Stimulated activated CD4-positive, alpha-beta T cell treated with anti-CD3 and anti-CD28 coated beads, Interleukin-4, amount 100 ng/mL, for 24 hours (primary cell): ENCODE results near the gene ENO1.
"Not testable (repeated sequence)": the region's sequence is repeated elsewhere in the genome, so short reads cannot be mapped to it uniquely, and the experiment has no call there.

Experiments
- DNase-seq: peaks from one replicate; pipeline ENCODE4 v3.0.0-alpha.2; 2020

ENO1 gene

DNA sequence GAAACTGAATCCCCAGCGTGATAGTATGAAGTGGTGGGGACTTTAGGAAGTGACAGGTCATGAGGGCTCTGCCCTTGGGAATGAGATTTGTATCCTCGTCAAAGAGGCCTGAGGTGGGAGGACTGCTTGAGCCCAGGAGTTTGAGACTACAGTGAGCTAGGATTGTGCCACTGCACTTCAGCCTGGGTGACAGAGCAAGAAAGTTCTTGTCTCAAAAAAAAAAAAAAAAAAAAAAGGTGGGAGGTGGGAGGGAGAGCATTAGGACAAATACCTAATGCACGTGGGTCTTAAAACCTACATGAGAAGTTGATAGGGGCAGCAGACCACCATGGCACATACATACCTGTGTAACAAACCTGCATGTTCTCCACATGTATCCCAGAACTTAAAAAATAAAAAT lies 37.1 kb downstream of the ENO1 start:
- DNase-seq: no peak

DNA sequence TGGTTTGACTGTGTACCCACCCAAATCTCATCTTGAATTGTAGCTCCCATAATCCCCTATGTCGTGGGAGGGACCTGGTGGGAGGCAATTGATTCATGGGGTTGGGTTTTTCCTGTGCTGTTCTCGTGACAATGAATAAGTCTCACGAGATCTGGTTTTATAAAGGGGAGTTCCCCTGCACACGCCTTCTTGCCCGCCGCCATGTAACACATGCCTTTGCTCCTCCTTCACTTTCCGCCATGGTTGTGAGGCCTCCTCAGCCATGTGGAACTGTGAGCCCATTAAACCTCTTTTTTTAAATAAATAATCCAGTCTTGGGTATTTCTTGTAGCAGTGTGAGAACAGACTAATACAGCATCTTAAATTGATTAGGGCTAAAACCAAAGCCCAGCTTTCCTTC lies 38.5 kb downstream of the ENO1 start:
- no peak for DNase-seq

DNA sequence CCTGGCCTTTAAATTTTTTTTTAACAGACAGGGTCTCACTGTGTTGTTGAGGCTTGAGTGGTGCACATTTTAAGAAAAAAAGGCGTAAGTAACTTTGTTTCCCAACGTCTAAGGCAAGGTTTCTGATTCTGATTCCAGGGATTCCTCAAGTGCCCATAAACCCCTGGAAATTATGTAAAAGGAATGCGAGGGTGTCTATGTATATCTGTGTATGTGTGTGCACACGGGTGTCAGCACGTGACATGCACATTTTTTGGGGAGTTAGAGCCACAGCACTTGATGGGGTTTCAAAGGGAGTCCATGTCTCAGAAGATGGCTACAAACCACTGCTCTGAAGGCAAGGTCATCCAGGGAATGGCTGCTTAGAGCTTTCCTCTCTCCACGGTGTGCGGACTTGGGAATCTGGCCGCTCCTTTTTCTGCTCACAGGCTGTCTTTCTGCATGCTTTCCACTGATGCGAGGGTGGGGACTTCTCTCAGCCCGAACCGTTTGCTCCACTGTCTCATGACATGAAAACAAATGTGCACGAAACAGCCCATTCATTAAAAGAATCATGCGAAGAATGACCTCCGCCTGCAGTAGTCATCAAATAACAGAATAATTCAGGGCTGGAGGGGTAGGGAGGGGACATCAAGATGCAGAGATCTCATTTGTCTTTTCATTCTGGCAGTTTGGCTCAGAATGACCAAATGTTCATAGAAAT lies 42.4 kb downstream of the ENO1 start:
- no peak for DNase-seq

DNA sequence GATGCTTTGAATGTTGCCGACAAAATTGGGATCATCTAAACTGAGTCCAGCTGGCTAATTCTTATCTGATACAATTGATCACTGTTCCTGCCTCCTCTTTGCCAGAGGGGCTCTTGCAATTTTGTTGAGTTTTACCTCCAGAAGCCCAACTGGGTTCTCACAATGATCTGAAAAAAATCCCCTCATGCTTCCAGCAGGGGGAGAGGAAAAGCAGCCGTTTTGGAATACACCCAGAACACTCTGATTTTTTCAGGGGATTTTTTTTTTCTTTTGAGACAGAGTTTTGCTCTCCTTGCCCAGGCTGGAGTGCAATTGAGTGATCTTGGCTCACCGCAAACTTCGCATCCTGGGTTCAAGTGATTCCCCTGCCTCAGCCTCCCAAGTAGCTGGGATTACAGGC lies 47.1 kb downstream of the ENO1 start:
- no peak for DNase-seq

DNA sequence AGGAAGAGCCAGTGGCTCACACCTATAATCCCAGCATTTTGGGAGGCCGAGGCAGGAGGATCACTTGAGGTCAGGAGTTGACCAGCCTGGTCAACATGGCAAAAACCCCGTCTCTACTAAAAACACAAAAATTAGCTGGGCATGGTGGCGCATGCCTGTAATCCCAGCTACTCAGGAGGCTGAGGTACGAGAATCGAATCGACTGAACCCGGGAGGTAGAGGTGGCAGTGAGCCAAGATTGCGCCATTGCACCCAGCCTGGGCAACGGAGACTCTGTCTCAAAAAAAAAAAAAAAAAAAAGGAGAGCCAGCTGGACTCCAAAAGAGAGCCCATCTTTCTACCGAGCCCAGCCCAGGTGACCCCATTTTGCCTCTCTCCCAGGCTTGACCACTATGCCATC lies 47.8 kb downstream of the ENO1 start:
- DNase-seq: not testable (repeated sequence)

DNA sequence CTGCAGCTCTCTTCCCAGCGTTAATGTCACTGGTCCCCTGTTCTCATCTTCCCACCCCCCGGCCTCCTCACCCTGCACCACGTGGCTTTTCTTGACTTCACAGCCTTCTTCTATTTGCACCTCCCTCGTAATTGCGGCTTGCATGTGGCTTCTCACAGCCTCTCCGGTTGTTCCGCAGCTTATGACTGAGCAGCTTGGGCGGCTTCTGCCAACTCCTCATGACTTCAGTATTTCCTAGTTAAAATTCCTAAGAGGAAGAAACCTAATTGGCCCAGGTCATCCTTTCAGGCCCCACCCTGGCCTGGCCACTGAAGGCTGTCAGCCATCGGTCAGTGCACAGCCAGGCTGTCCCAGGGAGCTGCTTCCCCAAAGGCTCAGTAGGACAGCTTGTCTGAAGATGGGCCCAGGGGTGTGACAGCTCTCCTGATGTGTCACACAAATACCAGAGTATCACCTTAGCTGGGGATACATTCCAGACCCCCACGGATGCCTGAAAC lies 52.5 kb downstream of the ENO1 start:
- DNase-seq: no peak

DNA sequence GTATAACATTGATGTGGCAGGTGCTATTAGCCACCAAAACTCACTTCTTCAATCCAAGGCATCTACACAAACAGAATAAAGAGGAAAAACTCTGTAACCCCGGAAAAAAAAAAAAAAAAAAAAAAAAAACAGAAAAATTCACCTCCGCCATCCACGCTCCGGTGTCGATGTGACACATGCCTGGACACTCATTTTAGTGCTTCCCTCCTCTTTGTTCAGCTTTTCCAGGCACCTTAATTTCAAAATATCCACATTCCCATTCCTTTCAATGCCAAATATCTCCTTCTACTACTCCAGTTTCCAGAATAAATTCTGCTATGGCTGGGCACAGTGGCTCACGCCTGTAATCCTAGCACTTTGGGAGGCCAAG lies 55.2 kb downstream of the ENO1 start:
- DNase-seq: no peak

DNA sequence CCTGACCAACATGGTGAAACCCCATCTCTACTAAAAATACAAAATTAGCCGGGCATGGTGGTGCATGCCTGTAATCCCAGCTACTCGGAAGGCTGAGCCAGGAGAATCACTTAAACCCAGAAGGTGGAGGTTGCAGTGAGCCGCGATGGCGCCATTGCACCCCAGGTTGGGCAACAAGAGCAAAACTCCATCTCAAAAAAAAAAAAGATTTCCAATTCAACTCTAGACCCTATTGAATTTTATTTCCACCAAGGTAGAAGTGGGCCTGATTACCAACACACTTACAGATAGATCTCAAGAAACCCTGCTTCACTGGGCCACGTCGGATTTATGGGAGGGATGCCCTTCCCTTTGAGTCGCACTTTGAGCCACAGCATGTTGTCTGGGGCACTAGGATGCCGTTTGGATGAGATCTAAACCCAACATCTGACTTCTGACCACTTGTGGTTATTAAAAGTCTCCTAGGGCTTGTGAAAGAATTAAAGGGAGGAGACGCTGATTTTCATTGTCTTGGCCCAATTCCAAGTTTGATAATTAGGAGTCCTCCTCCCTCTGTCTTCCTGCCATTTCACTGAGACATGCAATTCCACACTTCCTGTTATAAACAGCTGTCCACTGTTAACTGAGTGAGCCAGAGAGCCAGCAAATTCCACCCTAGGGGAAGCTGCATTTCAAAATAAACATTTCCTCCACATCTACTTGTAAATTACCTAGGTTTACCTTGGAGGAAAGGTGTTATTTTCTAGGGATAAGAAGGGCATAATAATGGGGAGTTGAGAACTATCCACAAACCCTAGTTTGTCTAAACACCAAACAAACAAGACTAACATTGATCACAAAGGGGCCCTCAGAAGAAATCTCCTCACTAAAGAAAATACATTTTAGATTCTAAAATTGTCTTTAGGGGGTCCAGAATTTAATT lies 55.9 kb downstream of the ENO1 start:
- no peak for DNase-seq

DNA sequence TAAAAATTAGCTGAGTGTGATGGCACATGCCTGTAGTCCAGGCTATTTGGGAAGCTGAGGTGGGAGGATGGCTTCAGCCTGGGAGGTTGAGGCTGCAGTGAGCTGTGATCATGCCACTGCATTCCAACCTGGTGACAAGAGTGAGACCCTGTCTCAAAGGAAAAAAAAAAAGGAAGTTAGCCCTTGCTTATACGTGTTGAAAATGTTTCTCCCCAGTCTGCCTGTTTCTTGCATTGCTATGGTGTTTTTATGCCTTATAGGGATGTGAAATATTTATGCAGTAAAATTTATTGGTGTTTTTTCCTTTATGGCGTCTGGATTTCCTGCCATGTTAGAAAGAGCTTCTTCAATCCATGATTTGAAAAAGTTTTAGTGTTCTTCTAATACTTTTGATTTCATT lies 57.4 kb downstream of the ENO1 start:
- no peak for DNase-seq

DNA sequence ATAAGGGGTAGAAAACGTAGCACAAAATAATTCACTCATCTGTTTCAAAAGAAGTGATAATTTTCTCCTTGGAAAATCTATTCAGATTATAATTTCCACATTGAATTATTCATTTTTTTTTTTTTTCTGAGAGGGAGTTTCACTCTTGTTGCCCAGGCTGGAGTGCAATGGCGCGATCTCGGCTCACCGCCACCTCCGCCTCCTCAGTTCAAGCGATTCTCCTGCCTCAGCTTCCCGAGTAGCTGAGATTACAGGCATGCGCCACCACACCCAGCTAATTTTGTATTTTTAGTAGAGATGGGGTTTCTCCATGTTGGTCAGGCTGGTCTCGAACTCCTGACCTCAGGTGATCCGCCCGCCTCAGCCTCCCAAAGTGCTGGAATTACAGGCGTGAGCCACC lies 59.7 kb downstream of the ENO1 start:
- not testable (repeated sequence) for DNase-seq

DNA sequence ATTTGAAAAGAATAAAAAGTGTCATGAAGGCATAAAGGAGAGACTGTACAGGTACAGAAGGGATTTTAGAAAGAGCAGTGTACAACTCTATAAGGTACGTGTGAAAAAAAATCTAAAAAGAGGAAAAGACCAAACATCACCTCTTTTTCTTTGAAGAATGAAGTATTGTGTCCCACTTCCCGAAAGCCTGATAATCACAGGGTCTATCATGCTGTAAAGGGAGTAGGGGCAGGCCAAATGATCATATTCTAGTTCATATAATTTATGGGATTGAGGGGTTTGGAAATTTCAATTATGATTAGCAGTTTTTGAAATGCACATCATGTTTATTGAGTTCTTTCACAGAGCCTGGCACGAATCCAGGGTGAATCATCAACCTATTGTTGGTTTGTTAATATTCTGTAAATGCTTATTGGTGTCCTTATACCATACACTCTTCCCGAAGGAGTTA lies 60.1 kb downstream of the ENO1 start:
- DNase-seq: peak; percentile 20

DNA sequence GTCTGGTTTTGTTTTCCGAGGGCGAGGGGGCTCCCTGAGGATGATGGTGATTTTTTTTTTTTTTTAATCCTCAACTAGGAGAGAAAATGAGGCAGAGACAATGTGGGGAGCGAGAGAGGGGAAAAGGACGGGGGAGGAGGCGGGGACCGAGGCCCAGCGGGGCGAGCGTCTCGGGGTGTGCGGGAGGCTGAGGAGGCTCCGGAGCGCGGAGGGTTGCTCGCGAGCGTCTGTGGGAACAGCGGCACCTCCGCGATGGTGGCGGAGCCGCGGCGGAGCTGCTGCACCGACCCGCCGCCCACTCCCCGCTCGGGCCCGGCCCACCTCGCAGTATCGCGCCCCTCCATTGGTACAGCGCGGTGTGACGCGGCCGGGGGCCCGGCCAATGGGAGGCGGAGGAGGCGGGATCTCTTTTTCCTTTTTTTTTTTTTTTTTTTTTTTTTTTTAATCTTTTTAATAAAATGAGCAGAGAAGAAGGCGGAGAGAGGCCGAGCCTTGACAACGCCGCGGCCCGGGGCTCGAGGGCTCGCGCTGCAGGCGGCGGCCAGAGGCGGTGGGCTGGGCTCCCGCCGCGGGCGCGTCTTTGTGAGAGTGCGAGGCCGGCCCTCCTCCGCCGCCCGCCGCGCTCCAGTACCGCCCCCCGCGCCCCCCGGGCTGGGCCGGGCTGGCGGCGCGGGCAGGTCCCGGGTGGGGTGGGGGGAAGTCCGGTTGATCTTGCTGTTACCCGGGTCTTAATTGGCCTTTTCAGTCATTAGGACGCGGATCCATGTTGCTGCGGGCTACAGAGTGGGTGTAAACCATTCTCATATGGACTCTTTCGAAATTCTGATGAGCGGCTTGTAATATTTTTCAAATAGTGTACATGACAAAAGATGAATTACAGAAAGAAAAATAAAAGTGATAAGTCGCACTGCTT lies 60.8 kb downstream of the ENO1 start, which contains the start of gene RERE:
TSS of gene RERE (minus strand) at position 229 of the 913 bp plus-strand sequence.
- peak; percentile 96 for DNase-seq

DNA sequence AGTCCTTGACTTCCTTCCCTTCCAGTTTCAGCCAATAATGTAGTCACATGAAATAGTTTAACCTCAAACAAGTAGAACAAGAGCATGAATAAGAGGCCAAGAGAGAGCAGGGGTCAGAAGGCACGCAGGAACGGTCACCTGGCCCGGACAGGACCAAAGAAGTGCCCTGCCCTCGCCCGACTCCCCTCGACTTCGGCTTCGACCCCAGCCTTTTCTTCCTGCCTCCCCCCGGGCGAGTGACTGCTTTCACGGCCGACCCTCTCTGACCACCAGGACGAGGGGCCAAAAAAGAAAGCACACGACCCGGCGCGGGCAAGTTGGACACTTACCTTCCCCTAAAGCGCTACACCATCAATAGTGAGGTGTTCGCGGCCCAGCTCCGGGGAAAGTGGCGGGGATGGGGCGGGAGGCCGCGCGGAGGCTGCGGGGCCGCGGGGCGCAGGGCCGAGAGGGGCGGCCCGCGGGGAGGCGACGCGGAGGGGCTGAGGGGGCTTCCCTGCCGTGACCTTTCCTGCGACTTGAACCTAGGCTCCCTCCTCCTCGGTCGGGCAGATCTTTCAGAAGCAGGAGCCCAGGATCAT lies 61.6 kb downstream of the ENO1 start:
- peak; percentile 14 for DNase-seq

DNA sequence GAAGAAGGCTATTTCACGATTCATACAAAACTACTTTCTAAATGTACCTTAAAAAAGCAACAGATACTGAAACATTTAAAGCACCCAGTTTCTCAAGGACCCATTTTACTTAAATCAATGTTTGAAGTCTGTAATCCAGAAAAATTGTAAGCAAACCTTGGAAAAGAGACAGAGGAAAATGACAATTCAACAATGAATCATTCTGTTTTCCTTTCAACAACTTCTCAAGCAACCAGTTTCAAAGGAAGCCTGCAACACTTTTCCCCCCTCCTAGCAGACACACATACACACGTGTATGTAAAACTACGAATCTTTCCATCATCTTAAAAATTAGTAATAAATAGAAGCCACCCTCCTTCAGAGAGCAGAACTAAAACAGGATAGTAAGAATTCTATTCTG lies 62.2 kb downstream of the ENO1 start:
- no peak for DNase-seq

DNA sequence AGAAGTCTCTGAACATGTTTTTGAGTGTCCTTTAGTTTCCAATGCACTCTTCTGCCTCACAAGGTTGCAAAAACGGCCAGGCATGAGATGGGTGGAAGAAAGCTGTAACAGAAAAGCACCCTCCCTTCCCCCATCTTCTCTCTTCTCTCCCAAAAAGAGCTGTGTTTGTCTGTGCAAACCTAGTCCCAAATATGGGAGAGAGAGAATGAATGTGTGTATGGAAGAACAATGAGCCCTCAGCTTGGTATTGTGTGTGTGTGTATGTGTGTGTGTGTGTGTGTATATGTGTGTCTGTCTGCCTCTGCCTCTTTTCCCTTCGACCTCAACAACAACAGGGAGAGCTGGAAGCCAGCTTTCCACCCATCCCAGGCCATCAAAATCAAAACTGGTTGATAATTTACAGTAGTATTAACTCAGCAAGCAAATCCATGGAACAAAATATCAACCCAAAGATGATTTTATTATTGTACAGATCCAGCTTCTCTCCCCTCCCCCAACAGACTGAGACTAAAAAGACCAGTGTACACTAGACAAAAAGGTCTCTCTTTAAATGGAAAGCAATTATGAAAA lies 62.8 kb downstream of the ENO1 start:
- no peak for DNase-seq

DNA sequence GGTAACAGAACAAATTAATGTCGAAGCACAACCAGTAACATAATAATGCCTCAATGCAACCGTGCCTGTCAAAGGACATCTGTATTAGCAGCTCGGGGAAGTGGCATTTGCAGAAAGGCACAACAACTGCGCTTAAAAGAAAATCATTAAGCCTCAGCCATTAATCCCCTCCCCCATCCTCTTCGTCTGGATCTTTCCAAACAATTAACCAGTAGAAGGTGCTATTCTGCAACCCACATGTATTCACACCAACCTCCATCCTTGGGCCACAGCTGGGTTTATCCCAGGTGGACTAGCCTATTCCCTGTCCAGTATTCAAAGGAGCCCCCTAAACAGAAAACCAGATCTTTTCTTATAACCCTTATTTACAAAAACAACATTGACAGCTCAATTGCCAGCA lies 63.6 kb downstream of the ENO1 start:
- no peak for DNase-seq

DNA sequence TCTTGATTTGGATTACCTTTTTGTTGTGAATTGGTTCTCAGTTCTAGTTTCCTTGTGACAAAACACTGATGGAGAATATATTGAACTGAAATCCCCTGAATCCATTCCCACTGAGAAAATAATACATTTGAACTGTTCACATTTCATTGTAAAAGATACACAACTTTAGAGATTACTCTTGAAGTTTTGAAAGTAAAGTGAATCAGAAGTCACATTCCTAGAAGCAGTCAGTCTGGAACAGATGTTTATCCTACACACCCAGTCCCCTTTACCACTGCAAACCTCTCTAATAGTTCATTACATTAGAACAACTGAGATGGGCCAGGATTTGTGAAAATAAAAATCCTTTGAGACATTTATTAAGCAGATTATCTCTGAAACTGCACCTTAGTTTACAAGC lies 64.5 kb downstream of the ENO1 start:
- DNase-seq: no peak

DNA sequence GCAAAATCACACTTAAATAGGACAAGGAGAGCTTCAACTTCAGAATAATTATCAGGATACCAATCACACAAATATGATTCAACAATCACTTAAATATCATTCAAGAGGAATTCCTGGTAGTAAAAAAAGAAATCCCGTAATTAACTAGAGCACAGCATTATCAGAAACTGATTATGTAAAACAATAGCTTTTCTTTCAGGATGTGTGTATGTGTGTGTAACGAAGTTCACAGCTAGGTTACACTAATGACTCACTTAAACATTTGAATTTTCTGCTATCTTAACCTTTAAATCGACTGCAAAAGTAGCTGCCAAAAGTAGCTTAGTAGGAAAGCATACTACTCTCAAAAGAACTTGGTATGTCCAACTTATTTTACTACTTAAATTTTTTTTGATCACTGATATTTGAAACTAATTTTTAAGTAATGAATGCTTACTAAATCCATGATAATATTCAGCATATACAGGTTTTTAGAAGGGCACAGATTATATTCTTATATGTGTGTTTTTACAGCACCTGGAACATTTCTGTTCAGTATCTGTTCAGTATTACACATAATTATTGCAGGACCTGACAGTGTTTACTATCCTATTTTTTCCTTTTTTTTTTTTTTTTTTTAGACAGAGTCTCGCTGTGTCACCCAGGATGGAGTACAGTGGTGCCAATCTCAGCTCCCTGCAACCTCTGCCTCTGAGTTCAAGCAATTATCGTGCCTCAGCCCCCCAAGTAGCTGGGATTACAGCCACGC lies 65.3 kb downstream of the ENO1 start:
- DNase-seq: no peak

DNA sequence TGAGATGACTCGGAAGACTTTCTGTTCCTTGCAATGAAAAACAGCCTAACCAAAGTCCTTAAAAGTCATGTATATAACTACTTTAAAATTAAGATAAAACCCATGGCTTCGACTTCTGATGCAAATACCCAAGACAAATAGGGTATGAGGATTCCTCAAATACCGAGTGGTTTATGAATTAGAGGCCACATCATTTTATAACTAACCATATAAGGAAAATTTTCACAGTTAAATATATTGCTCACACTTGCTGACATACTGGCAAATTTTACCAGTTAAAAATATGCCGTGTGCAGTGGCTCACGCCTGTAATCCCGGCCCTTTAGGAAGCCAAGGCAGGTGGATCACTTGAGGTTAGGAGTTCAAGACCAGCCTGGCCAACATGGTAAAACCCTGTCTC lies 66.4 kb downstream of the ENO1 start:
- DNase-seq: no peak
